ENCODE measurements around the gene G6PC1. TPM values are rescaled to one million over a fixed set of nuclear protein-coding genes. Genes with fewer than 3 reads are reported as not detected.
"Not testable (repeated sequence)": the region's sequence is repeated elsewhere in the genome, so short reads cannot be mapped to it uniquely, and the experiment has no call there.

The G6PC1 gene
- not detected in 2 replicates for total RNA-seq (2014; rRNA removed; shearing (Covaris generic))

DNA sequence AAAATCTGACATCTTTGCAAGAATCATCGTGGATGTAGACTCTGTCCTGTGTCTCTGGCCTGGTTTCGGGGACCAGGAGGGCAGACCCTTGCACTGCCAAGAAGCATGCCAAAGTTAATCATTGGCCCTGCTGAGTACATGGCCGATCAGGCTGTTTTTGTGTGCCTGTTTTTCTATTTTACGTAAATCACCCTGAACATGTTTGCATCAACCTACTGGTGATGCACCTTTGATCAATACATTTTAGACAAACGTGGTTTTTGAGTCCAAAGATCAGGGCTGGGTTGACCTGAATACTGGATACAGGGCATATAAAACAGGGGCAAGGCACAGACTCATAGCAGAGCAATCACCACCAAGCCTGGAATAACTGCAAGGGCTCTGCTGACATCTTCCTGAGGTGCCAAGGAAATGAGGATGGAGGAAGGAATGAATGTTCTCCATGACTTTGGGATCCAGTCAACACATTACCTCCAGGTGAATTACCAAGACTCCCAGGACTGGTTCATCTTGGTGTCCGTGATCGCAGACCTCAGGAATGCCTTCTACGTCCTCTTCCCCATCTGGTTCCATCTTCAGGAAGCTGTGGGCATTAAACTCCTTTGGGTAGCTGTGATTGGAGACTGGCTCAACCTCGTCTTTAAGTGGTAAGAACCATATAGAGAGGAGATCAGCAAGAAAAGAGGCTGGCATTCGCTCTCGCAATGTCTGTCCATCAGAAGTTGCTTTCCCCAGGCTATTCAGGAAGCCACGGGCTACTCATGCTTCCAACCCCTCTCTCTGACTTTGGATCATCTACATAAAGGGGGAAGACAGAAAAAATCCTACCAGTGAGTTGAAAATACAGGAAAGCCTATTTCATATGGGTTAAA is at the start of gene G6PC1:
Gene G6PC1, plus strand, starts transcription at position 340 of the 872 bp plus-strand sequence. Its CDS starts 78 bp downstream, at position 418.
- no peak for DNase-seq (ENCODE audit: low spot score)

DNA sequence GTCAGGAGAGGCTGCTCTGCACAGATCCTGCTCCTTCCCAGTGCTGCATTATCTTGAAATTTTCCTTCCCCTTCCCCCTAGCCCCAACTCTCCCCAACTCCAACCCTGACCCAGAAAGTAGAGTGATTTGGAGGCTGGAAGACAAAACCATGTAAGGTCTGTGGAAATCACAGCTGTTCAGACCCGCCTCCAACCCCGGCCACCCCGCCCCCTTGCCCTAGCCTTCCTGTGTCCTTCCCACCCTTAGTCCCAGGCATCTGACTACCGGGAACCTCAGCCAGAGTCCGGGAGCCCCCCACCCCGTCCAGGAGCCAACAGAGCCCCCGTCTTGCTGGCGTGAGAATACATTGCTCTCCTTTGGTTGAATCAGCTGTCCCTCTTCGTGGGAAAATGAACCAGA is 49.6 kb upstream of the G6PC1 start, which contains the start of gene AOC3:
Gene AOC3, plus strand, starts transcription at position 246 of the 400 bp plus-strand sequence. Its CDS starts 145 bp downstream, at position 391.
- DNase-seq (ENCODE audit: low spot score) = no peak

DNA sequence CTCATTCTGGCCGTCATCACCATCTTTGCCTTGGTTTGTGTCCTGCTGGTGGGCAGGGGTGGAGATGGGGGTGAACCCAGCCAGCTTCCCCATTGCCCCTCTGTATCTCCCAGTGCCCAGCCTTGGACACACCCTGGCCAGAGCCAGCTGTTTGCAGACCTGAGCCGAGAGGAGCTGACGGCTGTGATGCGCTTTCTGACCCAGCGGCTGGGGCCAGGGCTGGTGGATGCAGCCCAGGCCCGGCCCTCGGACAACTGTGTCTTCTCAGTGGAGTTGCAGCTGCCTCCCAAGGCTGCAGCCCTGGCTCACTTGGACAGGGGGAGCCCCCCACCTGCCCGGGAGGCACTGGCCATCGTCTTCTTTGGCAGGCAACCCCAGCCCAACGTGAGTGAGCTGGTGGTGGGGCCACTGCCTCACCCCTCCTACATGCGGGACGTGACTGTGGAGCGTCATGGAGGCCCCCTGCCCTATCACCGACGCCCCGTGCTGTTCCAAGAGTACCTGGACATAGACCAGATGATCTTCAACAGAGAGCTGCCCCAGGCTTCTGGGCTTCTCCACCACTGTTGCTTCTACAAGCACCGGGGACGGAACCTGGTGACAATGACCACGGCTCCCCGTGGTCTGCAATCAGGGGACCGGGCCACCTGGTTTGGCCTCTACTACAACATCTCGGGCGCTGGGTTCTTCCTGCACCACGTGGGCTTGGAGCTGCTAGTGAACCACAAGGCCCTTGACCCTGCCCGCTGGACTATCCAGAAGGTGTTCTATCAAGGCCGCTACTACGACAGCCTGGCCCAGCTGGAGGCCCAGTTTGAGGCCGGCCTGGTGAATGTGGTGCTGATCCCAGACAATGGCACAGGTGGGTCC is 49.0 kb upstream of the G6PC1 start:
- DNase-seq (ENCODE audit: low spot score) = not testable (repeated sequence)

DNA sequence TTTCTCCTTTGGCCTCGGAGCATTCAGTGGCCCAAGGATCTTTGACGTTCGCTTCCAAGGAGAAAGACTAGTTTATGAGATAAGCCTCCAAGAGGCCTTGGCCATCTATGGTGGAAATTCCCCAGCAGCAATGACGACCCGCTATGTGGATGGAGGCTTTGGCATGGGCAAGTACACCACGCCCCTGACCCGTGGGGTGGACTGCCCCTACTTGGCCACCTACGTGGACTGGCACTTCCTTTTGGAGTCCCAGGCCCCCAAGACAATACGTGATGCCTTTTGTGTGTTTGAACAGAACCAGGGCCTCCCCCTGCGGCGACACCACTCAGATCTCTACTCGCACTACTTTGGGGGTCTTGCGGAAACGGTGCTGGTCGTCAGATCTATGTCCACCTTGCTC is 48.2 kb upstream of the G6PC1 start:
- no peak for DNase-seq (ENCODE audit: low spot score)

DNA sequence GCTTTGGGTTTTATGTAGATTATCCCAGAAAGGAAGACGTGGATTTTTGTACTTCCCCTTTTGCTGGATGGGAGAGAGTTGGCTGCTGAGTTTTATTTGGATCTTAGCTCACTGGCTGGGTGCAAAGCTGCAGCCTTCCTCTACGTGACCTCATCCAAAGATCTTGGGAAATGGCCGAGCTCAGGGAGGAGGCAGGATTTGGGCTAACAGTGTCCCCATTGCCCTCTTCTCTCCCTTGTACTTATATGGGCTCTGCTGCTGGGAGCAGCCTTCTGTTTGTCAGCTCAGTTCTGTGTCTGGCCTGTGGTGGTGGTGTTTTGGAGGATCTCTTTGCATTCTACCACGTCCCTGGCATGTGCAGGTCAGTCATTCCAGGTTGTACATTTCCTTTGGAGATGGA is 47.6 kb upstream of the G6PC1 start:
- no peak for DNase-seq (ENCODE audit: low spot score)

DNA sequence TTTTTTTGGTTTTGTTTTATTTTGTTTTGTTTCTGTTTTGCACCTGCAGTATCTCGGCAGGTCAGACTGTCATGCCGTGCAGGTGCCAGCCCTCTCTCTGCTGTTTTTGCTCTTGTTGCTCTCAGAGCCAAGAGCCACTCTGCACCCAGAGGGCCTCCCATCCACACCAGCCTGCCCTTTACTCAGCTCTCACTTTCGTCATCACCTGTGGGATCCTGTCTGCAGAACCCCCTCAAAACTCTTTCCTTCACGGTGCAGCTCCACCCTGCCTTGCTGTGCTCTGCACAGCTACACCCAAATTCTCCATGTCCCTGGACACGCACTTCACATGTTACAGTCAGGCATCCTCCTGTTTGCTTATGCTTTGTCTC is 47.0 kb upstream of the G6PC1 start:
- no peak for DNase-seq (ENCODE audit: low spot score)

DNA sequence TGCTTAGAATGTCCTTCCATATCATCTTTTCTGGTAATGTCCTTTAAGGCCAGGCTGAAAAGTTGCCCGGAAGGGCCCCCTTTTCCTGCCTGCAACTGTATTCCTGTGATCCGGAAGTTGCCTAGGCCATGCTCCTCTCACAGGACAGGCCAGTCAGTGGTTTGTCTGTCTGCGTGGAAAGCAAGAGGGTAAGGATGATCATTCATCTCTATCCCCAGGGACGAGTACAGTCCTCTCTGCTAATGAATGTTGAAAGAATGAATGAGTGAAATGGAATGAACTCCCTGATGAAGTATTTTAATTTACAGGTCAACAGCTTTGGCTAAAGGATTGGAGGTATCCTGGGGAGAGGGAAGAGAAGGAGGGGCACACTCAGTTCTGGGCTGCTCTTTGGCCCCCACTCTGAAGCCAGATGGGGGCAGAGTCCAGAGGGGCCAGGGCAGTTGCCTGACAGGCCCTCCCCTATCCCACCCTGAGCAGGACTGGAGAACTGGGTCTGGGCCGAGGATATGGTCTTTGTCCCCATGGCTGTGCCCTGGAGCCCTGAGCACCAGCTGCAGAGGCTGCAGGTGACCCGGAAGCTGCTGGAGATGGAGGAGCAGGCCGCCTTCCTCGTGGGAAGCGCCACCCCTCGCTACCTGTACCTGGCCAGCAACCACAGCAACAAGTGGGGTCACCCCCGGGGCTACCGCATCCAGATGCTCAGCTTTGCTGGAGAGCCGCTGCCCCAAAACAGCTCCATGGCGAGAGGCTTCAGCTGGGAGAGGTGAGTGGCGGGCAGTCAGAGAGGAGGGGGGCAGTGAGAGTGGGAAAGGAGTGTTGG is 46.4 kb upstream of the G6PC1 start:
- DNase-seq (ENCODE audit: low spot score) = no peak

DNA sequence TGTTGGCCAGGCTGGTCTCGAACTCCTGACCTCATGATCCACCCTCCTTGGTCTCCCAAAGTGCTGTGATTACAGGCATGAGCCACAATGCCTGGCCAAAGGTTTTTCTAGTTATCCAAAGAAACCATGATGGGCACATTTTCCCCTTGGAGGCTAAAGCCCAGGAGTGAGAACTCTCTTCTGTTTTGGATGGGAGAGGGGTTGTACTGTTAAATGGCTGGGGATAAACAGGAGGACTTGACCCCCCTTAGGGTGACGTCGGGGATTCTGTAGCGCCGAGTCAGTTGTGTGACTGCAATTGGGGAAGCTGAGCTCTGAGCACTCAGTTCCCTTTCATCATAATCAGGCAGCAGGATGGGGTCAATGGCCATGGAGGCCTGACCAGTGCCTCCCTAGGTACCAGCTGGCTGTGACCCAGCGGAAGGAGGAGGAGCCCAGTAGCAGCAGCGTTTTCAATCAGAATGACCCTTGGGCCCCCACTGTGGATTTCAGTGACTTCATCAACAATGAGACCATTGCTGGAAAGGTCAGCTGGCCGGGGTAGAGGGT is 45.5 kb upstream of the G6PC1 start:
- no peak for DNase-seq (ENCODE audit: low spot score)

DNA sequence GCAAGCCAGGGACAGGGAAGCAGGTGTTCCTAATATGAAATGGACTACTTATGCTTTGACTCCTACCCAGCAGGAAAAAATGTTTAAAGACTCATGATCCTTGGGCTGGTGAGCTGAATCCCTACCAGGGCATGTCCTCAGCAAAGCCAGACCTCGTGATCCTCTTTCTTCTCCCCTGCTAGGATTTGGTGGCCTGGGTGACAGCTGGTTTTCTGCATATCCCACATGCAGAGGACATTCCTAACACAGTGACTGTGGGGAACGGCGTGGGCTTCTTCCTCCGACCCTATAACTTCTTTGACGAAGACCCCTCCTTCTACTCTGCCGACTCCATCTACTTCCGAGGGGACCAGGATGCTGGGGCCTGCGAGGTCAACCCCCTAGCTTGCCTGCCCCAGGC is 44.5 kb upstream of the G6PC1 start:
- DNase-seq (ENCODE audit: low spot score) = not testable (repeated sequence)

DNA sequence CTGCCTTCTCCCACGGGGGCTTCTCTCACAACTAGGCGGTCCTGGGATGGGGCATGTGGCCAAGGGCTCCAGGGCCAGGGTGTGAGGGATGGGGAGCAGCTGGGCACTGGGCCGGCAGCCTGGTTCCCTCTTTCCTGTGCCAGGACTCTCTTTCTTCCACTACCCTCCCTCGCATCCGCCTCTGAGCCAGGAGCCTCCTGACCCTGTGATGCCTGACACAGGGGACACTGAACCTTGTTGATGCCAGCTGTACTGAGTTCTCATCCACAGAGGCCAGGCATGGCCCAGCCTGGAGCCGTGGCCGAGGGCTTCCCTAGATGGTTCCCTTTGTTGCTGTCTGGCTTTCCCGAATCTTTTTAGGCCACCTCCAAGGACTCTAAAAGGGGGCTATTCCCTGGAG is 44.1 kb upstream of the G6PC1 start:
- DNase-seq (ENCODE audit: low spot score) = not testable (repeated sequence)

DNA sequence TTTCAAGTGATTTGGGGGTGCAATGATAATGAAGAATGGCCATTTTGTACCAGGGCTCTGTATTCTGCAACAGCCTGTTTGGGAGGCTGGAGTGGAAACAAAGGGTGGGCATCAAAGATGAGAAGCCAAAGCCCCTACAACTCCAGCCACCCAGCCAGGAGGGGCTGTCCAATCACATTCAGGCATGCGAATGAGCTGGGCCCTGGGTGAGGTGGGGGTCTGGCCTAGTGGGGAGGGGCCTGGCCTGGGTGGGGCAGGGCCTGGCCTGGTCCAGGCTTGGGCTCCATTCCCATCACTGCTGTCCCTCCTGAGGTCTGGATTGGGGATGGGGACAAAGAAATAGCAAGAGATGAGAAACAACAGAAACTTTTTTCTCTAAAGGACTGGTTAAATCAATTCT is 43.2 kb upstream of the G6PC1 start:
- no peak for DNase-seq (ENCODE audit: low spot score)

DNA sequence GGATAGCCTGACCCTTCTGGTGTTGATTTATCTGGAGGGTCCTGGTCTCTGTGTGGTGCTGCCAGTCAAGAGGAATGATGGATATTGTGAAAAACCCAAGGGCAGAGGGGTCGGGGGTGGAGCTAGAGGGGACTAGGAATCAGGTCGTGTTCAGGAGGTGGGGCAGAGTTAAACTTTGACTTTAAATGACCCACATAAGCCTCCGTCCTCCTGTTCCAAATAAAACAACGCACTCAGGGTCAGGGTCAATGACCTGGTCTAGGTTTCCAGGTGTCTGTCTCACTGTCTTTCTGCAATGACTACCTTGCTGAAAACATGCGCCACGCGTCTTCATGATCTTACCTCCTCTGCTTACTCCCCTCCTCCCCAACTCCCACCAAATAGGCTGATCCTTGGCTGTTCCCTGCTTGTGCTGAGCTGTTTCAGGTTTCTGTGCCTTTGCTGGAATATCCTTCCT is 34.9 kb upstream of the G6PC1 start:
- DNase-seq (ENCODE audit: low spot score) = no peak

DNA sequence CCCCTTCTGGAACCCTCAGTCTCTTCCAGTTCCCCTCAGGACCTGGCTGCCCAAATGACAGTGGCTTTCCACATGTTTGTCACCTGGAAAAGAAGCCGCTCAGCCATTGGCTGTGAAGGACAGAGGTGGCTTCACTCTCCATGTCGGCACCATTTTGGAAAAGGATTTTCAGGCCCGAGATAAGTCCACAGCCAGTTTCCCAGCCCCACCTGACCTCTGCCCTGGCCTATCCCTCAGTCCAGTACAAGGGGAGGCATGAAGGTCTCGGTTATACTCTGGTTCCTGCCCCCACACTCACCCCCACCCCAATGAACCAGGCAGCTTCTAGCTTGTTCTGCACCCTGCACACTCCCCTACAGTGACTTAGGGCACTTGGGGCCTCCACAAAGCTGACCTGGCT is 34.4 kb upstream of the G6PC1 start:
- no peak for DNase-seq (ENCODE audit: low spot score)

DNA sequence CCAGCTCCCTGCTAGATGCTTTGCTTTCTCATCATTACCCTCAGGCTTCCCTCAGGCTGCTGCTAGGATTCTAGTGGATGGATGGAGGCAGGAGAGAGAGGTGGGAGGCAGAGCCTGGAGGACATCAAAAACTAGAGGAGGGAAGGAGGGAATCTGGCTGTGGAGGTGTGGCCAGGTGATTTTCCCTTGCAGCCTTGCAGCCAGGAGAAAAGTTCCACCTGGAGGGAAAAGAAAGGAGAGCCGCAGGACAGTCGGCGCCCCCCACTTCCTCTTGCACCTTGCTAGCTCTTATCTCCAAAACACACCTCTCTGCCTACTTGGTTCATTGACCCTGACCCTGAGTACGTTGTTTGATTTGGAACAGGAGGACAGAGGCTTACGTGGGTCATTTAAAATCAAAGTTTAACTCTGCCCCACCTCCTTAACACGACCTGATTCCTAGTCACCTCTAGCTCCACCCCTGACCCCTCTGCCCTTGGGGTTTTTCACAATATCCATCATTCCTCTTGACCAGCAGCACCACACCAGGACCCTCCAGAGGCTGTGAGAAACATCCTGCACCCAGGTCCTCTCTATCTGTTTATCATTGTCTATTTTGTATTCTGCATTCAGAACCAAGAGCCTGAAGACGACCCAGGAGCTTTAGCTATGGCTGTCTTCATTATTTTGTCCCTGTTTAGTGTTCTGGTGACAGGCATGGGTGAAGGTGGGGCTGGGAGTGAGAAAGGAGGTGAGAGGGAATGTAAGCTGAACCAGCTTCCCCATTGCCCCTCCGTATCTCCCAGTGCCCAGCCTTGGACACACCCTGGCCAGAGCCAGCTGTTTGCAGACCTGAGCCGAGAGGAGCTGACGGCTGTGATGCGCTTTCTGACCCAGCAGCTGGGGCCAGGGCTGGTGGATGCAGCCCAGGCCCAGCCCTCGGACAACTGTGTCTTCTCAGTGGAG is 33.7 kb upstream of the G6PC1 start:
- DNase-seq (ENCODE audit: low spot score) = no peak

DNA sequence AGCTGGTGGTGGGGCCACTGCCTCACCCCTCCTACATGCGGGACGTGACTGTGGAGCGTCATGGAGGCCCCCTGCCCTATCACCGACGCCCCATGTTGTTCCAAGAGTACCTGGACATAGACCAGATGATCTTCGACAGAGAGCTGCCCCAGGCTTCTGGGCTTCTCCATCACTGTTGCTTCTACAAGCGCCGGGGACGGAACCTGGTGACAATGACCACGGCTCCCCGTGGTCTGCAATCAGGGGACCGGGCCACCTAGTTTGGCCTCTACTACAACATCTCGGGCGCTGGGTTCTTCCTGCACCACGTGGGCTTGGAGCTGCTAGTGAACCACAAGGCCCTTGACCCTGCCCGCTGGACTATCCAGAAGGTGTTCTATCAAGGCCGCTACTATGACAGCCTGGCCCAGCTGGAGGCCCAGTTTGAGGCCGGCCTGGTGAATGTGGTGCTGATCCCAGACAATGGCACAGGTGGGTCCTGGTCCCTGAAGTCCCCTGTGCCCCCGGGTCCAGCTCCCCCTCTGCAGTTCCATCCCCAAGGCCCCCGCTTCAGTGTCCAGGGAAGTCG is 32.8 kb upstream of the G6PC1 start:
- not testable (repeated sequence) for DNase-seq (ENCODE audit: low spot score)

DNA sequence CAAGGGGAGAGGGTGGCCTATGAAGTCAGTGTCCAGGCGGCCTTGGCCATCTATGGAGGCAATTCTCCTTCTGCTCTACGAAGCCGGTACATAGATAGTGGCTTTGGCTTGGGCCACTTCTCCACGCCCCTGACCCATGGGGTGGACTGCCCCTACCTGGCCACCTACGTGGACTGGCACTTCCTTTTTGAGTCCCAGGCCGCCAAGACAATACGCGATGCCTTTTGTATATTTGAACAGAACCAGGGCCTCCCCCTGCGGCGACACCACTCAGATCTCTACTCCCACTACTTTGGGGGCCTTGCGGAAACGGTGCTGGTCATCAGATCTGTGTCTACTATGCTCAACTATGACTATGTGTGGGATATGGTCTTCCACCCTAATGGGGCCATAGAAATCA is 32.3 kb upstream of the G6PC1 start:
- DNase-seq (ENCODE audit: low spot score) = no peak

DNA sequence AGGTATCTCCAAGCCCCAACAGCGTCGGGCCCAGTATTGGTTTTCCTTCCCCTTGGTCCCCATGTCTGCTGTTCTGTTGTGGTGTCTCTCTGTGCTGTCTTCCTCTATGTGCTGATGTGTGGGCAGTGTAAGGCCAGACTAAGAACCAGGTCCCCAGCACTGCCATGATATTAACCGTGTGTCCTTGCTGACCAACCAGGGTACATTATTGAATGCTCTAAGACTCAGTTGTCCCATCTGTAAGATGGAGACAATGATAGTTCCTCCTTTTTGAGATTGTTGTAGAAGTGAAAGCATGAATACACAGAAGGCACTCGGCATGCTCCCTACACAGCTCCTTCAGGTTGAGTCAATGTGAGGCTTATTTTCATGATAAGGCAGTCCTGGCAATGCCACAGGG is 29.0 kb upstream of the G6PC1 start:
- DNase-seq (ENCODE audit: low spot score) = no peak

DNA sequence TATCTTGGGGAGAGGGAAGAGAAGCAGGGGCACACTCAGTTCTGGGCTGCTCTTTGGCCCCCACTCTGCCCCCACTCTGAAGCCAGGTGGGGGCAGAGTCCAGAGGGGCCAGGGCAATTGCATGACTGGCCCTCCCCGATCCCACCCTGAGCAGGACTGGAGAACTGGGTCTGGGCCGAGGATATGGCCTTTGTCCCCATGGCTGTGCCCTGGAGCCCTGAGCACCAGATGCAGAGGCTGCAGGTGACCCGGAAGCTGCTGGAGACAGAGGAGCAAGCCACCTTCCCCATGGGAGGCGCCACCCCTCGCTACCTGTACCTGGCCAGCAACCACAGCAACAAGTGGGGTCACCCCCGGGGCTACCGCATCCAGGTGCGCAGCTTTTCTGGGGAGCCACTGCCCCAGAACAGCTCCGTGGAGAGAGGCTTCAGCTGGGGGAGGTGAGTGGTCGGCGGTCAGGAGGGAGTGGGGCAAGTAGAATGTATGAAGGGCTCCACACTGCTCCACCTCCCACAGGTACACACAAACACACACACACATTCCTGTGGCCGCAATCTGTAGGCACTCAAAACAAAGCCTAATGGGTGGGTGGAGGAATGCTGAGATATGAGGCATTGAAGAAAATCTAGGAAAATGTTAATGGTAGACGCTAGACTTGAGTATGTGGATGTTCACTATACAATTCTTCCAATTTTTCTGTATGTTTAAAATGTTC is 28.2 kb upstream of the G6PC1 start:
- no peak for DNase-seq (ENCODE audit: low spot score)

DNA sequence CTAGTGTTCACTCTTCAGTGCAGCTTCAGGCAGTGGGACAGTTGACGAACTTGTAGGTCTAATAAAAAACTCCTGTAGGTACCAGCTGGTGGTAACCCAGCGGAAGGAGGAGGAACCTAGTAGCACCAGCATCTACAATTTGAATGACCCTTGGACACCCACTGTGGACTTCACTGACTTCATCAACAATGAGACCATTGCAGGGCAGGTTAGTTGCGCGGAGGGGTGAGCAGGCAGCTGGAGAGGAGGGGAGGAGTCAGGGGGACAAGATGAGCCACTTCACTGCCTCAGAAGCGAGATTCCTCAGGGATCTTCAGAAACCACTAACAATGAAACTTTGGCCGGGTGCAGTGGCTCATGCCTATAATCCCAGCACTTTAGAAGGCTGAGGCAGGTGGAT is 27.3 kb upstream of the G6PC1 start:
- DNase-seq (ENCODE audit: low spot score) = no peak
